GM19035 (cell line): ENCODE data around the gene TRMT44.
"Not testable (repeated sequence)": the region's sequence is repeated elsewhere in the genome, so short reads cannot be mapped to it uniquely, and the experiment has no call there.

Source experiments
- ATAC-seq: cut with Tn5 transposase; IDR thresholded peaks from one replicate; pipeline ENCODE4 v1.9.1; 2021; ENCODE audit not compliant: unreplicated experiment

Gene TRMT44

GRCh38 chr4:8508740-8509139 is 68.2 kb downstream of the TRMT44 start:
- ATAC-seq, result no peak

GRCh38 chr4:8509311-8509950 is 68.9 kb downstream of the TRMT44 start:
- ATAC-seq, result no peak

GRCh38 chr4:8510191-8510590 is 69.6 kb downstream of the TRMT44 start:
- ATAC-seq, result no peak

- ATAC-seq, result no peak
These were observed 70.2 kb downstream of the TRMT44 start for GRCh38 chr4:8510611-8511285.

- no peak for ATAC-seq
These were observed 71.9 kb downstream of the TRMT44 start for GRCh38 chr4:8512510-8512909.

DNA sequence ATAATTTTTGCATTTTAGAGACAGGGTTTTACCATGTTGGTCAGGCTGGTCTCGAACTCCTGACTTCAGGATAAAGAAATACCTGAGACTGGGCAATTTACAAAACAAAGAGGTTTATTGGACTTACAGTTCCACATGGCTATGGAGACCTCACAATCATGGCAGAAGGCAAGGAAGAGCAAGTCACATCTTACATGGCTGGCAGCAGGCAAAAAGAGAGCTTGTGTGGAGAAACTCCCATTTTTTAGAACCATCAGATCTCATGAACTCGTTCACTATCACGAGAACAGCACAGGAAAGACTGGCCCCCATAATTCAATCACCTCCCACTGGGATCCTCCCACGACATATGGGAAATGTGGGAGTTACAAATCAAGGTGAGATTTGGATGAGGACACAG is 72.5 kb downstream of the TRMT44 start:
- ATAC-seq, result not testable (repeated sequence)

GRCh38 chr4:8513931-8514330 is 73.4 kb downstream of the TRMT44 start:
- no peak for ATAC-seq

DNA sequence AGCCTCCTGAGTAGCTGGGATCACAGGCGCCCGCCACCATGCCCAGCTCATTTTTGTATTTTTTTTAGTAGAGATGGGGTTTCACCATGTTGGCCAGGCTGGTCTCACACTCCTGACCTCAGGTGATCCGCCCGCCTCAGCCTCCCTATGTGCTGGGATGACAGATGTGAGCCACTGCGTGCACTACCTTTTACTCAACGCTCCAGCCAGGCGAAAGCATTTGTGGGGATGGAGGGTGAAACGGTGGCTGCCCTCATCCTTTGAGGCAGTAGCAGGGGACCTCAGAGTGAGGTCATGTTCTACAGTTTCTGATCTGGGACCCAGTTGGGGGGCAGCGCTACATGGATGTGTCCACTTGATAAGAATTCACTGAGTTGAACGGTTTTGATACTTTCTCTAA is 73.8 kb downstream of the TRMT44 start:
- ATAC-seq, result no peak

- no peak for ATAC-seq
These were observed 74.9 kb downstream of the TRMT44 start for GRCh38 chr4:8515316-8516060.

- no peak for ATAC-seq
These were observed 75.5 kb downstream of the TRMT44 start for GRCh38 chr4:8516061-8516573.

DNA sequence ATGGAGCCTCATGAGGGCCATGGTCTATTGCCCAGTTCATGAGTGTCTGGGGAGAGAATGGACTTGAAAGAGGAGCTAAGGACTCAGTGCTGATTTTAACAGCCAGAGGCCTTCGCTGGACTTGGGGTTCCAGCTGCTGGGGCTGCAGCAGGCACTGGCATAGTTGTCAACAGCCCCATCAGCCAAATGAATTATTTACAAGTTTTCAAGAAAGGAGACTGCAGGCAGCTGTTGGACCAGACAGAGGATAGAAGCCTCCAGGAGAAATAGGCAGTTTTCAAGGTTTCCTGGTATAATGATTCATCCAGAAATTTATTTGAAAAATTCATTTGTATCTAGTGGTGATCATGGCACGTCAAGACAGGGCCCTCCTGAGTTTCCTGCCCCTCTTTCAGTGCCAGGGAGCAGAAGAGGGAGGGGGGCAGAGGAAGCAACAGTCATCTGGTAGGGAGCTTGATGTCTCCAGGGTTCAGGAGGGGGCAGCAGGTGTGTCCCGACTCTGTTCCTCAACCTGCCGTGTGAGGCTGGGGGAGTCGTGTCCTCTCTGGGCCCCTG is 76.5 kb downstream of the TRMT44 start:
- ATAC-seq, result no peak

- no peak for ATAC-seq
These were observed 77.4 kb downstream of the TRMT44 start for GRCh38 chr4:8517946-8518345.

DNA sequence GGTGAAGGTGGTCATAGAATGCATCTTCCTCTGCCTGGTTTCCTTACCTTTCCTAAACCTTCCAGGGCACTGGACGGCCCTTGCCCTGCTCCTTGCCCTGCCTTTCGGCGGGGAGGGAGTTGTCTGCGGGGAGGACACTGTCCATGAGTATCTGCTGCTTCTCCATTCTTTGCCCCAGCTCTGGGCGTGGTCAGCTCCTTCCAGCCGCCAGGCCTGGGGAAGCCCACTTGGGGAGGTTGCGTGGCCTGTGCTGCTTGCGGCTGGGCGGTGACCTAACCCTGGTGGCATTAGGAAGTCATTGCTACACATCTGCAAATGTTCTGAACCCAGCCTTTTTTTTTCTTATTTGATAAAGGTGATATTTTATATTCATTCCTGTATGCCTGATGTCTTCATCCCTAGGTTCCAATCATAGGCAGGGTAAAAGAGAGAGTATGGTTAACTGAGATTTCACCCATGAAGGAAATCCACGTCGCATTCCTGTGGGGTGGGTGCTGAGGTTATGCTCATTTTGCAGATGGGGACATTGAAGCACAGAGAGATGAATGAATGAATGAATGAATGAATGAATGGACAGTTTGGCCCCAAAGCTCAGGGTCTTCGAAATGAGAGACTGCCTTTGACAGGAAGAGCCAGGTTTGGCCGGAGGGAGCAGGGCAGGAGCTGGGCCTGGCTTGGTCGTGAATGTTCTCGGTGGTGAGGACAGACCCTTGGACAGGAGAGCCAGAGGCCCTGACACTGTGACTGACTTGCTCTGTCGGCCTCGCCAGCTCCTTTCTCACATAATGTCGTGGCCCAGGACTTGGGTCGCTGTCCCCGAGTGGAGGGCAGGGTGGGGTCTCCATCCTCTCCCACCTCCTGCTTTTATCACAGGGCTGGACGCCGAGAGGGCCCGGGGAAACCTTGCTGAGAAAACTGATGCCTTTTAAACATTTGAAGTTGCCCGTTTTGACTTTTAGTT is 81.9 kb downstream of the TRMT44 start:
- no peak for ATAC-seq

- ATAC-seq, result no peak
These were observed 82.6 kb downstream of the TRMT44 start for GRCh38 chr4:8523175-8523574.

DNA sequence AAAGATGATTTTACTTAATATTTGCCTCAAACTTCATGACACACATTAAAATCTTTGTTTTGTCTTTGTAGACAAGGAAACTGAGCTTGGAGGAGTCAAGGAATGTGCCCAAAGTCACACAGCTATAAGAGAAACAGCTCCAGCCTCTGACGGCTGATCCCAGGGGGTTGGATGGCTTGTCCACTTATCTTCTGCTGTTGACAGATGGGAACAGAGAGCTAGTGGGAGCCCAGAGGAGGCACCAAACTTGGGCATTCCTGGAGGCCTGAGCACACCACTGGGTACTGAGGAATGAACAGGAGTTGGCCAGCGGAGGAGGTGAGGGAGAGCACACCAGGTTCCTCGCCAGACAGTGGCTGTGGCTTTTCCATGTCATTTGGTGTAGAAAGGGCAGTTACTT is 83.2 kb downstream of the TRMT44 start:
- ATAC-seq, result no peak

GRCh38 chr4:8524595-8525382 is 84.2 kb downstream of the TRMT44 start:
- ATAC-seq, result no peak

- no peak for ATAC-seq
These were observed 85.0 kb downstream of the TRMT44 start for GRCh38 chr4:8525383-8526120.
